Cardiac fibroblast (primary cell): ENCODE results near the gene RMND1.

ENCODE experiments used
- DNase-seq, 2 donors: peaks; one replicate each; pipeline versions ENCODE4 v3.0.0 to v3.0.0-alpha.2; 2010; ENCODE audit warnings: low read depth in 2 of 2
- H3K4me3 ChIP-seq, 2 donors: replicated peaks in 1 of 2; 1 replicate in 1 of 2; 2 replicates in 1 of 2; pipeline ENCODE4 v1.5.1; 2011; ENCODE audit warnings: low read depth in 2 of 2, low read length in 2 of 2, mild to moderate bottlenecking in 2 of 2, moderate library complexity in 1 of 2
- CTCF ChIP-seq: IDR thresholded peaks from one replicate; pipeline ENCODE4 v1.5.1; 2011; ENCODE audit warnings: low read depth, mild to moderate bottlenecking, low read length, inconsistent platforms

RMND1 gene

GRCh38 chr6:151430886-151431285 lies 21.0 kb downstream of the RMND1 start:
- H3K4me3 ChIP-seq = no peak overlapping the region
- DNase-seq = no peak
- no peak for TF ChIP-seq CTCF

- DNase-seq = no peak
- TF ChIP-seq CTCF = no peak
- H3K4me3 ChIP-seq = no peak overlapping the region
Observed at GRCh38 chr6:151428093-151428735, 23.7 kb downstream of the RMND1 start.

- no peak for DNase-seq
- no peak for TF ChIP-seq CTCF
Observed at GRCh38 chr6:151425561-151425960, 26.4 kb downstream of the RMND1 start.

GRCh38 chr6:151422981-151423380 lies 28.9 kb downstream of the RMND1 start:
- no peak overlapping the region for H3K4me3 ChIP-seq
- peak in 1 of 2 donors; percentile 21 for DNase-seq
- no peak for TF ChIP-seq CTCF

More at GRCh38 chr6:151425561-151425960, 26.4 kb downstream of the RMND1 start:
- no peak overlapping the region for H3K4me3 ChIP-seq

- no peak overlapping the region for H3K4me3 ChIP-seq
- no peak for DNase-seq
- TF ChIP-seq CTCF = no peak
Observed at GRCh38 chr6:151417477-151417876, 34.4 kb downstream of the RMND1 start.

GRCh38 chr6:151414641-151415260 lies 37.2 kb downstream of the RMND1 start:
- no peak for TF ChIP-seq CTCF
- H3K4me3 ChIP-seq = no peak overlapping the region
- DNase-seq = no peak
